ENCODE data around the gene SMARCAL1. TPM values are rescaled to one million over a fixed set of nuclear protein-coding genes. Genes with fewer than 3 reads are reported as not detected.
A peak's percentile ranks its signal among the peaks of the same experiment; 100 is the strongest.

Gene SMARCAL1
- total and polyA plus RNA-seq, 3 donors from 2014 or later: 27.3 to 50.2 (median 39.1) TPM

- 71 to 74% methylated on average over 7 of the region's 7 CpGs for WGBS, 2 donors
- Histone ChIP-seq H3K4me3 (no peak overlapping the region), H3K4me1 (peaks cover 24% of the 10 kb centered on the region), H3K27me3 (no peaks in the 10 kb centered on the region), H3K9me3 (no peaks in the 10 kb centered on the region), H3K36me3 (ENCODE audit: low read depth, missing control alignments) (no peaks in the 10 kb centered on the region), H3K27ac (no peak overlapping the region)
- DNase-seq: no peak
- TF ChIP-seq POLR2A (IDR thresholded peaks at IDR 0.05): no peak
- no peak for TF ChIP-seq CTCF (IDR thresholded peaks at IDR 0.05)
- intact Hi-C loops (cut with DNase I; ENCODE audit: low total_unique reads): no loop called here
These were observed 90.3 kb downstream of the SMARCAL1 start for GRCh38 chr2:216502381-216503158.

GRCh38 chr2:216503159-216503629, 90.9 kb downstream of the SMARCAL1 start:
- Histone ChIP-seq H3K9me3 (no peaks in the 10 kb centered on the region), H3K4me1 (peaks cover 18% of the 10 kb centered on the region), H3K27me3 (no peaks in the 10 kb centered on the region), H3K27ac (no peak overlapping the region), H3K4me3 (no peak overlapping the region), H3K36me3 (ENCODE audit: low read depth, missing control alignments) (no peaks in the 10 kb centered on the region)
- WGBS, 2 donors: 82 to 89% methylated on average over 6 of the region's 6 CpGs
- TF ChIP-seq POLR2A (IDR thresholded peaks at IDR 0.05) (no peak), CTCF (IDR thresholded peaks at IDR 0.05) (no peak)
- DNase-seq: no peak
- intact Hi-C loops (cut with DNase I; ENCODE audit: low total_unique reads): no loop called here

GRCh38 chr2:216503697-216504375, 91.6 kb downstream of the SMARCAL1 start:
- DNase-seq: no peak
- Histone ChIP-seq H3K4me1 (peaks cover 18% of the 10 kb centered on the region), H3K9me3 (no peaks in the 10 kb centered on the region), H3K27ac (peak overlapping the region in 1 of 2 donors; percentile 33), H3K36me3 (ENCODE audit: low read depth, missing control alignments) (no peaks in the 10 kb centered on the region), H3K4me3 (no peak overlapping the region), H3K27me3 (no peaks in the 10 kb centered on the region)
- TF ChIP-seq CTCF (IDR thresholded peaks at IDR 0.05) (no peak), POLR2A (IDR thresholded peaks at IDR 0.05) (no peak)
- 54 to 57% methylated on average over 5 of the region's 5 CpGs for WGBS, 2 donors
- intact Hi-C loops (cut with DNase I; ENCODE audit: low total_unique reads): no loop called here

GRCh38 chr2:216504376-216504762, 92.1 kb downstream of the SMARCAL1 start:
- intact Hi-C loops (cut with DNase I; ENCODE audit: low total_unique reads): no loop called here
- Histone ChIP-seq H3K9me3 (no peaks in the 10 kb centered on the region), H3K36me3 (ENCODE audit: low read depth, missing control alignments) (no peaks in the 10 kb centered on the region), H3K27me3 (no peaks in the 10 kb centered on the region), H3K27ac (peak overlapping the region in 1 of 2 donors; percentile 33), H3K4me3 (no peak overlapping the region), H3K4me1 (peaks cover 18% of the 10 kb centered on the region)
- TF ChIP-seq CTCF (IDR thresholded peaks at IDR 0.05) (no peak), POLR2A (IDR thresholded peaks at IDR 0.05) (no peak)
- no peak for DNase-seq
- WGBS, 2 donors: 50 to 62% methylated on average over 1 of the region's 1 CpG
